SIG-M5 treated with dmso at 0.1 percent for 504 hours (cell line): Measurements from ENCODE around the gene FEN1.
A peak's percentile ranks its signal among the peaks of the same experiment; 100 is the strongest.

ENCODE experiments used
- DNase-seq: peaks from one replicate; lab custom pipeline; 2025; ENCODE audit not compliant: unreplicated experiment; lab: John Stamatoyannopoulos, UW

The FEN1 gene

DNA sequence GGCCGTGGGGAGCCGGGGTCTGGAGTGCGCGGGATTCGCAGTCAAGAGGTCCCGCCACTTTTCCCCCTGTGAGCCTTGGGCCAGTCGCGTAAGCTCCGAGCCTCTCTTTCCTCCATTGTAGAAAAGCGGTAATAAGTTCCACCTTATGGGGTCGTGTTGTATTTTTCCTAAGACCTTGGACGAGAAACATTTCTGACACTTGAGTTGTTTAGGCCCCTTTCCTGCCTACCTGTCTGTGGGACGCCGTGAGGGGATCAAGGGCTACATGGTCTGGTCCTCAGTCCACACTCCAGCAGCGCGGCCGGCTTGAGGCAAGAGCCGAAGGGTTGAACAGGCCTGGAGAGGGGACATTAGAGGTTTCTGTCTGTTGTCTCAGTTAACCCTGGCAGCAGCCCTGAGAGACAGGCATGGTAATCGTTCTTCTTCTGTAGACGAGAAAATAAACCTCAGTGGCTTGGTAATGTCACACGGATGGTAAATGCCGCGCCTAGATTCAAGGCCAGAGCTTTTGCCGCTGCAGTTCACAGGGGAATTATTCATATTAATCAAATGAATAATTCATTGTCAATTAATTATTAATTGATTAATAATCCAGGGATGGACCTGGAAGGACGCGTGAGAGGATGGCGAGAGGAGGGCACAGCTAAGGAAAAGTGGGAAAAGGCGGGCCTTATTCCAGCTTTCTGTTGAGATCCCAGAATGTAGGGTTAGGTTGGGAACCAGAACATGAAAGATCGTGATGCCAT is 545 bp downstream of the FEN1 start:
- no peak for DNase-seq

DNA sequence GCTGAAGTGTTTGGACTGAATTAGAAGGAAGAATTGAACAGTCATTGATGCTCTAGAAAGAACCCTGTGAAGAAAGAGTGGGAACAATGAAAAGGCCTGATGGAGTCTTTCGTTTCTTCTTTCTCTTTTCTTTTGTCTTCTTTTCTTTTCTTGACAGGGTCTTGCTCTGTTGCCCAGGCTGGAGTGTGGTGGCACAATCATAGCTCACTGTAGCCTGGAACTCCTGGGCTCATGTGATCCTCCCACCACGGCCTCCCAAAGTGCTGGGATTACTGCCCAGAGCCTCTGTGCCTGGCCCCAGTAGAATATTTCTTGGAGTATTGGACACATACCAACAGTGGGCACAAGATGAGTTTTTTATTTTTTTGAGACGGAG is 1.1 kb downstream of the FEN1 start:
- no peak for DNase-seq

DNA sequence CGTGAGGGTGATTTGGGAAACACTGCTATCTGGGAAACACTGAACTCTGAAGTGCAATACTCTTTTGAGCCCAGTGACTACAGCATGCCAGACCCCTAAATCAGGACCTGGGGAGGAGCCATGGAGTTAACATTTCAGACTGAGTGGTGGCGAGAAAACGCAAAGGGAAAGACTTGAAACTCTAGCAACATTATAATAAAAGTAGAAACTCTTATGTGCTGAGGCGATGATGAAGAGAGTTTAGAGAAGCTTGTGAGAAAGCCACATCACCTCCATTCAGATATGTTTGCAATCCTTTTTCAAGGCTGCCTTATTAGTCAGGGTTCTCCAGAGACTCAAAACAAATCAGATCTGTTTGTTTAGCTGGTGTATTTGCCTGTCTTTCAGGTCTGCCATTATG is 1.9 kb downstream of the FEN1 start:
- DNase-seq: no peak

DNA sequence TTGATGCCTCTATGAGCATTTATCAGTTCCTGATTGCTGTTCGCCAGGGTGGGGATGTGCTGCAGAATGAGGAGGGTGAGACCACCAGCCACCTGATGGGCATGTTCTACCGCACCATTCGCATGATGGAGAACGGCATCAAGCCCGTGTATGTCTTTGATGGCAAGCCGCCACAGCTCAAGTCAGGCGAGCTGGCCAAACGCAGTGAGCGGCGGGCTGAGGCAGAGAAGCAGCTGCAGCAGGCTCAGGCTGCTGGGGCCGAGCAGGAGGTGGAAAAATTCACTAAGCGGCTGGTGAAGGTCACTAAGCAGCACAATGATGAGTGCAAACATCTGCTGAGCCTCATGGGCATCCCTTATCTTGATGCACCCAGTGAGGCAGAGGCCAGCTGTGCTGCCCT is 2.7 kb downstream of the FEN1 start:
- no peak for DNase-seq

DNA sequence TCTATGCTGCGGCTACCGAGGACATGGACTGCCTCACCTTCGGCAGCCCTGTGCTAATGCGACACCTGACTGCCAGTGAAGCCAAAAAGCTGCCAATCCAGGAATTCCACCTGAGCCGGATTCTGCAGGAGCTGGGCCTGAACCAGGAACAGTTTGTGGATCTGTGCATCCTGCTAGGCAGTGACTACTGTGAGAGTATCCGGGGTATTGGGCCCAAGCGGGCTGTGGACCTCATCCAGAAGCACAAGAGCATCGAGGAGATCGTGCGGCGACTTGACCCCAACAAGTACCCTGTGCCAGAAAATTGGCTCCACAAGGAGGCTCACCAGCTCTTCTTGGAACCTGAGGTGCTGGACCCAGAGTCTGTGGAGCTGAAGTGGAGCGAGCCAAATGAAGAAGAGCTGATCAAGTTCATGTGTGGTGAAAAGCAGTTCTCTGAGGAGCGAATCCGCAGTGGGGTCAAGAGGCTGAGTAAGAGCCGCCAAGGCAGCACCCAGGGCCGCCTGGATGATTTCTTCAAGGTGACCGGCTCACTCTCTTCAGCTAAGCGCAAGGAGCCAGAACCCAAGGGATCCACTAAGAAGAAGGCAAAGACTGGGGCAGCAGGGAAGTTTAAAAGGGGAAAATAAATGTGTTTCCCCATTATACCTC is 3.3 kb downstream of the FEN1 start:
- DNase-seq: no peak

DNA sequence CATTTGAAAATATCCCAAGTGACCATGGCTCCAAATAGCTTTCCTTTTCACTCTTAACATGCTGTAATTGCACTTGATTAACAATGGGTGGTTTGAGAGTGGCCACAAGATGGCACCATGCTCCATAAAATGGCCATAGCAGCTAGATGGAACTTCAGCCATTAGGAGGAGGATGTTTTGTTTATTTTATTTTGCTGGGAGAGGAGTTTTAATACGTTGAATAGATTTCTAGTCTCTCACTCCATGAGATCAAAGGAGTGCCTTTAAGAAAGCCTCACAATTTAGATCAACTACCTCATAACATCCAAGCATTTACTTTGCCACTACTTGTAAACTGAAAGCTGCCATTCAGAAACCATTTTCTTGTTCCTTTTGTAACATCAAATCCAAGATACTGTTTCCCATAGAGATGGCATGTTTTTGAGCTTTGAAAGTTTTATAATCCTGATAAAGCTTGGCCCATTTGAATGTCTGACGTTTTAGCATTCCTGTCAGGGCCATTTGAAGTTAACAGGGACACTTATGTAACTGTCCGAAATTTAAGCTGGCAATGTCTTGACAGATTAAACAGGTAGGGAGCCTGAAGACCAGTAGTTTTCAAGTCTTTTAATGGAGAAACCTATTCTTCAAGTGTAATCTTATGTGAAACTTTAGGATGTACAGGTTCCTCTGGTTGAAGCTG is 4.7 kb downstream of the FEN1 start:
- DNase-seq: peak; percentile 69

DNA sequence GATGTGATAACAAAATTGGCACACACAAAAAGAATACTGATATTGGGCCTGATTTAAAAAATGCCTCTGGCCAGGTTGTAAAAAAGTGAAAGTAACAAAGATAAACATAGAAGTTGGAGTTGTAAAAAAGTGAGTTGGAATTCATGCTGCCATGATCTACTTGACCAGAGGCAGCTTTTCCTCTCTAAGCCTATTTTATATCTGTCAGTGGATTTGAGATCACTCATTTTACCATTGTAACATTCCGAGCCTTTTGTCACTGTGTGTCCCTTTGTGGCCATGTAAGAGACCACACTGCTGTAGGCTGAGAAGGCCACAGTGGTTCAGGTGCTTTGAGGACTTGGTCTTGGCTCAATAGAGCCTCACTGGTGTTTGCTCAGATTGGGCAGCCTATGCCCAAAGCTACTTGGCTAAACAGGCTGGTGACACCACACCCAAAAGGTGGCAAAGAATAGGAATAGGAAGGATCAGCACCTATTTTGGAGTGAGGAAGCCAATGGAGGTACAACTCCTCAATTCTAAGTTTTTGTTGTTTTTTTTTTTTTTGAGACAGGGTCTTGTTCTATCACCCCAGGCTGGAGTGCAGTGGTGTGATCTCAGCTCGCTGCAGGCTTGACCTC is 7.1 kb downstream of the FEN1 start:
- DNase-seq: no peak

DNA sequence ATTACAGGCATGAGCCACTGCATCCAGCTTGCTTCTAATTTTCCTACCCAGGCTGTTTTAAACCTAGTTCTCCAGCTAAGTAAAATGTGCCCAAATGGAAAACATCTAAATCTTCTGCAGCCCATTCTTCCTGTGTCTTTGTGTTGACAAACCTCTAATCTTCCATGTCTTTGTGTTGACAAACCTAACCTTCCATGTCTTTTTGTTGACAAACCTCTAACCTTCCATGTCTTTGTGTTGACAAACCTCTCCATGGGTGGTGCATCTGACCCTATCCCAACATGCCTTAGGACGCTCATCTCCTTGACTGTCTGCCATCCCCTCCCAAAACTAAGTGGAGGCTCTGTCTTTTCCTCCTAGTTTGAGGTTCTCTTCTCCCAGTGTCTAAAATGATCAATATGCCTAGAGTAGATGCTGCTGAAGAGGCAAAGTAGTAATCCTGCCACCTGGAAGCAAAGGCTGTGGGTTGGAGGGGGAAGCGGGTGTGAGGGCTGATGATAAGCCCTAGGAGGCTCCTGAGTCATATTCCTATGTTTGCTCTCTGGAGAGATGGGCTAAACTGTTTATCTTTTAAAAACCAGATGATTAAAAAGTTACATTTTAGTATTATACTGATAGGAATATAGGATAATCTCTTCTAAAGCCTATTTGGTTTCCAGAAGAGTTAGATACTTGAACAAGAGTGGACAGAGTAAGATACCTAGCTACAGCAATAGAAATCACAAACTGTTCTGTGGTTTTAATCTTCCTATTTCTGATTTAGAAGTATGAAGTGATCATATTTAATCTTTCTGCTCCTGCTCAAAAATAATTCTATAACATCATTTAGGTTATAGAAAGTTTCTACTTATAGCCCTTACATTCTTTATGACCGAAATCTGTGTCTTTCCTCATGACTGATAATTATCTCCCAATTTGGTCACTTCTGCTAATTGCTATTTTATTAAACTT is 7.9 kb downstream of the FEN1 start:
- DNase-seq: no peak

DNA sequence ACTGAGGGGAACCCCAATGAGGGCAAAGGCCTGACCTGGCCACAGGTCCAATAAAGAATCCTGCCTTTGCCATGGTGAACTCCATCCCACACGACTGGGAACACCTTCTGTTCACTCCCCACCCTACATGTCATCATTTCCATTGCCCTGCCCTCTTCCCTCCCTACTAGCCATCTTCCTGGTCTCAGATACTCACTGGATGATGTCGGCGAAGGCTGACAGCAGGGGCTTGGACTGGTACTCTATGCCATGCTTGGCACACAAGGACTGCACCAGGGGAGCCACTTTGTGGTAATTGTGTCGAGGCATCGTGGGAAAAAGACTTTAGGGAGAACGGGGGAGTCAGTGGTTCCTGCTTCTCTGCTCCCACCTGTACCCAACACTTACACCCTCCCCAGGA is 9.9 kb downstream of the FEN1 start:
- DNase-seq: no peak

DNA sequence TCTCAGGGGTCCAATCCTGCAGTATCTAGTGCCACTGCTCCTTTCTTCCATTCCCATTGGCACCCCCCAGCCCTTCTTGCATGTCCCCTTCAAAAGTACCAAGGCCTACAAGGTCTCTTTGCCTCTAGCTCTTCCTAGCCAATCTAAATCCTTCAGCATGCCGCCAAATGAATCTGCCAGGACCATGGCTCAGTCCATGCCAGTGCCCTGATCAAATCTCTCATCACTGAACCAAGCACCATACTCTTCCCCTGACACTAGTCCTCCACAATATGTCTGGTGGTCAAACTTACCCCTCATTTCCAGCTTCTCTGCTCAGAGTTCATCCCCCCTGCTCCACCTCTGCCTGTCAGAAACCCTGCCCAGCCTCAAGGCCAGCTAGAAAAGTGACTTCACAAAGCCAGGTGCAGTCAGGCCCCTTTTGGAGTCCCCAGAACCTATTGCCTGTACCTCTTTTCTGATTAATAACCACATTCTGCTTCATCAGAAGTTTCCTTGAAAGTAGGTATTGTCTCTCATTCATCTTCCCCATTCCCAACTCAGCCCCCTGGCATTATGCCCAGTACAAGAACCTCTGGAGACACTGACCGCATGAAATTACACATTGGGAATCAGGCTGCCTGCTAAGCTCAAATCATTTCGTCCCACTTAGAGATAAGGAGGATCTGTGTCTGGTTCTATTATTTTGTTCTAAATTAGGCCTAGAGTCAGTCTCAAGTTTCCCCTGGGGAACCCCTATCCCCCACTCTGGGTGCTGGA is 11.4 kb downstream of the FEN1 start:
- DNase-seq: no peak

DNA sequence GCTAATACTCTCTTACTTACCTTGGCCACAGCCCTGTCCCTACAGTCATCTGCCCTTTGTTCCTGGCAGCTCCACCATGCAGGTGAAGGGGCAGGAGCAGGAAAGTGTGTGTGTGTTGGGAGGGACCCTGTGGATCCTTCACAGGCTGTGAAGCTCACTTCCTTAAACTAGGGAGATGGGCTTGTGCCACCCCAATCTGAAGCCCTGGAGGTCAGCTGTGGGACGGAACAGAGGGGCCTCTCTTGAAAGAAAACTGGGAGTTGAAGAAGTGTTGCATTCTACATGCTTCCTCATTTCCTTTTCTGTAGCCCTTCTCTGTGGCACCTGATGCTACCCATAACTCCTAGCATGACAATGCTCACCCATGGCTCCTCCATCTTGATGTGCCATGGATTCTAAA is 12.4 kb downstream of the FEN1 start:
- peak; percentile 51 for DNase-seq

DNA sequence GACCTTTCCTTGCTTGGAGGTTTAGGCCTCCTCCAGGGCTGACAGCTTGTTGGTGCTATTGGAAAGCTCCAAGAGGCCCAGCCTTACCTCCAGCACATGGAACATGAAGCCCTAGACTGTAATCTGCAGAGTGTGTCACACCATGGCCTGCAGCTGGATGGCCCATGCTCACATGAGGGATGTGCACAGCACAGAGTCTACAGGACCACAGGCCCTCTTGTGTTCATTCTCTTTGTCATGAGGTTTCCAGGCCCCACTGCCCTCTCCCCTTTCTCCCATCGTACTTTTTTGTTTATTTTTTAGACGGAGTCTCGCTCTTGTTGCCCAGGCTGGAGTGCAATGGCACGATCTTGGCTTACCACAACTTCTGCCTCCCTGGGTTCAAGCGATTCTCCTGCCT is 14.1 kb downstream of the FEN1 start:
- no peak for DNase-seq

DNA sequence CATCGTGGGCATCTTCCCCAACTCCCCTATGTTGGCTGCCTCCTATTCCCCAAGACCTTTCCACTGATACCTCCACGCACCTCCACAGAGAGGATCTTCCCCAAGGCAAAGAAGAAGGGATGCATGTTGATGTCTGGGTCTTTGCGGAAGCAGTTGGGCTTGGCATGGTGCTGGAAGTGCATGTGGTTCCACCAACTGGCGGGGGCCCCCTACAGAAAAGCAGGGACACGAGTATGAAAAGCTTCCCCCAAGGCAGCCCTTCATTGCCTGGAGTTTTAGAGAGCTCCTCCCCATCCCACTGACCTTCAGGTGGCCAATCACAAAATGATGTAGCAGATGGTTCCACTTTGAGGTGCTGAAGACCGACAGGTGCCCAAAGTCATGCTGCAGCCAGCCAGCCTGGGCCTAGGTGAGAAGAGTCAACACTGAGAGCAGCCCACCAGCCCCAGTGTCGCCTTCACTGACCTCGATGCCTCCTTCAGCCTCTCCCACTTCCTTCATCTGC is 18.0 kb downstream of the FEN1 start:
- no peak for DNase-seq

DNA sequence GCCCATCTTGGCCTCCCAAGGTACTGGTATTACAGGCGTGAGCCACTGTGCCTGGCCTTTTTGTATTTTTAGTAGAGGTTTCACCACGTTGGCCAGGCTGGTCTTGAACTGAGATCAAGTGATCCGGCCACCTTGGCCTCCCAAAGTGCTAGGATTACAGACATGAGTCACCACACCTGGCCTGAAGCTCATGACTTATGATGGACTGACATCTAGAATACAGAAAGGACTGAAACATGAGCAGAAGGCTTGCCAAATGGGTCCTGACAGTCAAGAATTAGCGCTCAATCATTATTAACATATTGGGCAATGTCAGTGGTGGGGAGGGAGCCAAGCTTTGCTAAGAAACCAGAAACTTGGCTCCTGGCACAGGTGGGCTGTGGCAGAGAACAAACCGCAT is 19.1 kb downstream of the FEN1 start:
- no peak for DNase-seq

DNA sequence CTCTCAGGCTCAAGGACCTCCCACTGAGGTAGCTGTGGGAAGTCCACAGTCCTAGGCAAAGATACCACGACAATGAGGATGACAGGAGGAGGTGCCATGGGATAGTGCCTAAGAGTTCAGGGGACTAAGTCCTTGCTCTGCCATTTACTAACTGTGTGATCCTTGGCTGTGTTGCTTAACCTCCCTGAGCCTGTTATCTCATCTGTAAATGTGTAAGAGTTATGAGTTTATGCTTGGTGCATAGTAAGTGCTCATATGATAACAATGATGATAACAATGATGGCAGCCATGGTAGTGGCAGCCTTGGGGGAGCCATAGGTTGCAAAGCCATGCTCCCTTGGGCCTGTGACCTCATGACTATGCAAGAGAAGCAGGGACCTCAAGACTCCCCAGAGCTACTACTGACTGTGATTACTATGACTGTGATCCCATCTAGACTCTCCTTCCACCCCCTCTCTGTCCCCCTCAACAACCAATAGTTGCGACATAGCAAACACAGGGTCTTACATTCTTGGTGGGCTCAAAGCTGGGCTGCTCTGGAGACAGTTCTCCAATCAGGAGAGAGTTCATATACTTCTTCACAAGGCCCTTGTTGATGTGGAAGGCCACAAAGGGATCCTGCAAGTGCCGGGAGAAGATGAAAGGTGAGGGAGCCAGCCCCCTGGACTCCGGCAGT is 20.2 kb downstream of the FEN1 start:
- no peak for DNase-seq

DNA sequence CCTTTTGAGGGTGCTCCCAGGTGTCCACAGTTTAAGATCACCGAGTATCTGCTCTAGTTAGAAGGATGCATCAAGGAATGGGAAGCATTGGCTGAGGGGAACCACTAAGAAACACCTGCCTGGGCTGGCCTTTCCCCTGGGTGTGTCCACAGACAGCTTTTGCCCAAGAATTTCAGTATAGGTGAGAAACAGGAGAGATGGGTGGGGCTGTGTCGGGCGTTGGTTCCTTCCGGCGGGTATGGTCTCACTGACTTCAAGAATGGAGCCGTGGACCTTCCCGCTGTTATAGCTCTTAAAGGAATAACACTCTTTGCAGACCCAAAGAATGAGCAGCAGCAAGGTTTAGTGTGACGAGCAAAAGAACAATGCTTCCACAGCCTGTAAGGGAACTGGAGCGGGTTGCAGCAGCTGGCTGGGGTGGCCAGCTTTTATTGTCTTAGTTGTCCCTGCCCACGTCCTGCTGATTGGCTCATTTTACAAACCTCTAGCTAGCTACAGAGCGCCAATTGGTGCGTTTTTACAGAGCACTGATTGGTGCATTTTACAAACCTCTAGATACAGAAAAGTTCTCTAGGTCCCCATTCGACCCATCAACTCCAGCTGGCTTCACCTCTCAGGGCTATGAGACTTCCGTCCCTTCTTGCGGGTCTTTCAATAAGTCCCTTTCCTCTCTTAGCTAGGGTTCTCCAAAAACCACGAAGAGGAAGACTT is 21.7 kb downstream of the FEN1 start:
- DNase-seq: no peak

DNA sequence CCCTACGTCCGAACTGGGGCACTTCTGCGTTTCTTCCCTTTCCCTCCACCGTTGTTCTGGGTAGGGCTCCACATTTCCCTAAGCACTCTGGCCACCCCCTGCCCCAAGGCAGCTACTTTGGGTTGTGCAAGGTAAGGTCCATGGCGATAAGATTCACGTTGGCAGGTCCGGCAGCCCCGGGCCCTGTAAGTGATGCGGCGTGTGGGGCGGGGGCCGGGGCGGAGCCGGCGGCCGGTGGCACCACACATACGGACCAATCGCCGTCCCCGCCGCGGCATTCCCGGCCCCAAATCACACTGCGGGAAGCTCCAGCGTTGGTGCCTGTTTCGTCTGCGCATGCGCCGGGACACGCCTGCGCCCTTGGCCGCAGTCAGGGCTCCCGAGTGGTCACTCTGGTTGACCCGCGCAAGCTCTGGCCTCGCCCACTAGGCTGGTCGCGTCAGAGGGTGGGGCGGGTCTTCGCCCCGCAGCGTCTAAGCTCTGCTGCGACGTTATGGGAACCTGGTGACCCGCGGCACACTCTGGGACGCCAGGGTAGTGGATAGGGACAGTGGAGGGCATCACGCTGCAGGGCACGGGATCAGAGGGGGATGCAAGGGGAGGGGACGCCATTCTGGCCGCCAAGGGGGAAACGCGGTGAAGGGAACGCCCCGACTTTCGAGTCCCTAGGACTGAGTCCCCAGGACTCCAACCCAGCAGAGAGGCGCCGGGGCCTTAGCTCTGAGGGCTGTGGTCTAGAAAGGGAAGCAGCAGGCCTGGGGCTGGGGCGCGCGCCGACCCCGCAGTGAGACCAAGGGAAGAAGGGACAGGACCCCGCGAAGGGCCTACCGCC is 22.5 kb downstream of the FEN1 start:
- peak; percentile 65 for DNase-seq
